GM23338 (cell line): ENCODE data around the gene MSH3. TPM values are rescaled to one million over a fixed set of nuclear protein-coding genes. Genes with fewer than 3 reads are reported as not detected.

Experiments
- ATAC-seq: fragments of 200-7000 bp; cut with Tn5 transposase; 3 replicates; pipeline ENCODE4 v1.9.1; 2020
- DNase-seq: peaks from one replicate; pipeline ENCODE4 v3.0.0-alpha.2; 2015; ENCODE audit warnings: low spot score
- H2AFZ ChIP-seq: fragments of 200-600 bp; sonication (generic); 2 replicates; pipeline ENCODE4 v1.8.0; 2016; ENCODE audit warnings: antibody characterized with exemption, mild to moderate bottlenecking, moderate library complexity
- H3F3A ChIP-seq: fragments of 200-600 bp; sonication (generic); replicated peaks from 2 replicates; pipeline ENCODE4 v1.8.0; 2017; ENCODE audit warnings: antibody characterized with exemption, mixed run types, low read depth
- H3K27ac ChIP-seq: fragments of 200-600 bp; sonication (generic); 2 replicates; pipeline ENCODE4 v1.6.1; 2016; ENCODE audit warnings: low read depth
- H3K27me3 ChIP-seq: fragments of 200-600 bp; sonication (generic); 2 replicates; pipeline ENCODE4 v1.8.0; 2016; ENCODE audit warnings: mild to moderate bottlenecking, mixed run types, moderate library complexity; ENCODE audit not compliant: insufficient read depth
- H3K36me3 ChIP-seq: fragments of 200-600 bp; sonication (generic); 2 replicates; pipeline ENCODE4 v1.8.0; 2016; ENCODE audit warnings: mild to moderate bottlenecking; ENCODE audit not compliant: insufficient read depth
- H3K4me1 ChIP-seq: fragments of 200-600 bp; sonication (generic); 2 replicates; pipeline ENCODE4 v1.8.0; 2016; ENCODE audit warnings: mild to moderate bottlenecking, moderate library complexity; ENCODE audit not compliant: insufficient read depth
- H3K4me2 ChIP-seq: fragments of 200-600 bp; sonication (generic); 2 replicates; pipeline ENCODE4 v1.7.1; 2017; ENCODE audit warnings: mixed run types
- H3K4me3 ChIP-seq: fragments of 200-600 bp; sonication (generic); 2 replicates; pipeline ENCODE4 v1.6.1; 2016; ENCODE audit warnings: mixed run types
- H3K79me2 ChIP-seq: fragments of 200-600 bp; sonication (generic); replicated peaks from 2 replicates; pipeline ENCODE4 v1.8.0; 2017; ENCODE audit warnings: mild to moderate bottlenecking; ENCODE audit not compliant: insufficient read depth
- H3K9me2 ChIP-seq: fragments of 200-600 bp; sonication (generic); 2 replicates; pipeline ENCODE4 v1.8.0; 2017; ENCODE audit not compliant: insufficient read depth
- H4K20me1 ChIP-seq: fragments of 200-600 bp; sonication (generic); replicated peaks from 2 replicates; pipeline ENCODE4 v1.8.0; 2017; ENCODE audit warnings: mild to moderate bottlenecking; ENCODE audit not compliant: insufficient read depth
- H3K27ac Mint-ChIP-seq: 2 replicates; pipeline ENCODE4 v1.8.0; 2020; ENCODE audit warnings: inconsistent platforms, mild to moderate bottlenecking, moderate library complexity, mixed read lengths
- H3K27me3 Mint-ChIP-seq: 3 replicates; pipeline ENCODE4 v1.8.0; 2022; ENCODE audit warnings: low read depth, mild to moderate bottlenecking, moderate library complexity, mixed read lengths, inconsistent platforms; ENCODE audit not compliant: insufficient read depth, poor library complexity
- H3K36me3 Mint-ChIP-seq: 3 replicates; pipeline ENCODE4 v1.8.0; 2021; ENCODE audit warnings: low read depth, mild to moderate bottlenecking, inconsistent platforms, moderate library complexity, mixed read lengths
- H3K4me1 Mint-ChIP-seq: 3 replicates; pipeline ENCODE4 v1.8.0; 2020; ENCODE audit warnings: mild to moderate bottlenecking, inconsistent platforms, mixed read lengths
- H3K4me3 Mint-ChIP-seq: 3 replicates; pipeline ENCODE4 v1.8.0; 2021; ENCODE audit warnings: moderate library complexity, mild to moderate bottlenecking, inconsistent platforms, mixed read lengths
- H3K9me3 Mint-ChIP-seq: 3 replicates; pipeline ENCODE4 v1.8.0; 2020; ENCODE audit warnings: moderate library complexity, mild to moderate bottlenecking, inconsistent platforms, mixed read lengths
- CREB1 ChIP-seq: fragments of 250-450 bp; sonication (Bioruptor Pico); IDR thresholded peaks from 2 replicates; pipeline ENCODE4 v1.5.0; 2020; ENCODE audit warnings: low read depth, mild to moderate bottlenecking, moderate library complexity
- CTCF ChIP-seq, 2 experiments: fragments of 200-600 bp in 1 of 2; sonication (generic) in 1 of 2; conservative IDR thresholded peaks; 2 replicates each; pipeline versions ENCODE4 v1.5.1 to v1.6.1; 2016 to 2017; ENCODE audit warnings: antibody characterized with exemption in 2 of 2, low read depth in 2 of 2, mild to moderate bottlenecking in 2 of 2, moderate library complexity in 1 of 2
- ETS1 ChIP-seq: IDR thresholded peaks from 2 replicates; pipeline ENCODE4 v1.6.1; 2016; ENCODE audit warnings: antibody characterized with exemption
- JUNB ChIP-seq: IDR thresholded peaks from one replicate; pipeline ENCODE4 v1.6.1; 2016; ENCODE audit warnings: antibody characterized with exemption; ENCODE audit not compliant: unreplicated experiment
- STAT1 ChIP-seq: IDR thresholded peaks from one replicate; pipeline ENCODE4 v1.6.1; 2016; ENCODE audit warnings: antibody characterized with exemption; ENCODE audit not compliant: unreplicated experiment
- ZNF114 ChIP-seq: fragments of 250-450 bp; sonication (Bioruptor Pico); IDR thresholded peaks from 2 replicates; pipeline ENCODE4 v1.5.0; 2020; ENCODE audit warnings: mild to moderate bottlenecking, moderate library complexity
- ZNF331 ChIP-seq: fragments of 250-450 bp; sonication (Bioruptor Pico); IDR thresholded peaks from 2 replicates; pipeline ENCODE4 v1.5.0; 2020; ENCODE audit warnings: low read depth, mild to moderate bottlenecking, moderate library complexity
- polyA plus RNA-seq: library from polyadenylated mRNA; unstranded; fragments of >200 nt; fragmentation: Nextera tagmentation; extraction: Ambion mirVana; gene quantifications from 2 replicates; pipeline ENCODE4 v1.2.1, GENCODE V29; 2016
- total RNA-seq: library from RNA; depleted of rRNA; stranded (reverse); fragments of >200 nt; shearing (Covaris generic); gene quantifications from 2 replicates; pipeline ENCODE4 v1.2.3, GENCODE V29; 2014
- TF ChIP-seq, protein P1 (sequence below): fragments of 250-450 bp; sonication (Bioruptor Pico); IDR thresholded peaks from 2 replicates; pipeline ENCODE4 v1.5.0; 2020; ENCODE audit warnings: mild to moderate bottlenecking, moderate library complexity

Gene MSH3
- total and polyA plus RNA-seq, 2 experiments from 2014 or later, result 13.3 to 16.6 TPM

DNA sequence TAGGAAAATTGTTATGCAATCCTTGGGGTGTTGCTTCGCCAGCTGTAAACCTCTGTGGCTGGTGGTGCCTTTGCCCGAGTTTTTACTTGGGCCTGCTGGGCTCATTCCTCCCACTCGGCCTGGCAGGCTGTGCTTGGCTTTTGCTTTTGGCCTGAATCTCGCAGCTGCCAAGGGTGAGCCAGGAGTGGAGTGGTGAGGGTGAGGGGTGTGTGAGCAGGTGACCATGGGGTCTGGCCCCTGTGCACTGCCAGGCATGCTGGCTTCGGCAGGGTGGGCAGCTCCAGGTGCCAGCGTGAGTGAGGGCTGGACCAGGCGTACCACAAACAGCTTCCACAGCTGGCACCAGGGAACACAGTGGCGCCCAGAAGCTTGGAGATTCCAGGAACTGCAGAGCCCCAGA is 12.9 kb downstream of the MSH3 start (continued):
- TF ChIP-seq, protein P1, sequence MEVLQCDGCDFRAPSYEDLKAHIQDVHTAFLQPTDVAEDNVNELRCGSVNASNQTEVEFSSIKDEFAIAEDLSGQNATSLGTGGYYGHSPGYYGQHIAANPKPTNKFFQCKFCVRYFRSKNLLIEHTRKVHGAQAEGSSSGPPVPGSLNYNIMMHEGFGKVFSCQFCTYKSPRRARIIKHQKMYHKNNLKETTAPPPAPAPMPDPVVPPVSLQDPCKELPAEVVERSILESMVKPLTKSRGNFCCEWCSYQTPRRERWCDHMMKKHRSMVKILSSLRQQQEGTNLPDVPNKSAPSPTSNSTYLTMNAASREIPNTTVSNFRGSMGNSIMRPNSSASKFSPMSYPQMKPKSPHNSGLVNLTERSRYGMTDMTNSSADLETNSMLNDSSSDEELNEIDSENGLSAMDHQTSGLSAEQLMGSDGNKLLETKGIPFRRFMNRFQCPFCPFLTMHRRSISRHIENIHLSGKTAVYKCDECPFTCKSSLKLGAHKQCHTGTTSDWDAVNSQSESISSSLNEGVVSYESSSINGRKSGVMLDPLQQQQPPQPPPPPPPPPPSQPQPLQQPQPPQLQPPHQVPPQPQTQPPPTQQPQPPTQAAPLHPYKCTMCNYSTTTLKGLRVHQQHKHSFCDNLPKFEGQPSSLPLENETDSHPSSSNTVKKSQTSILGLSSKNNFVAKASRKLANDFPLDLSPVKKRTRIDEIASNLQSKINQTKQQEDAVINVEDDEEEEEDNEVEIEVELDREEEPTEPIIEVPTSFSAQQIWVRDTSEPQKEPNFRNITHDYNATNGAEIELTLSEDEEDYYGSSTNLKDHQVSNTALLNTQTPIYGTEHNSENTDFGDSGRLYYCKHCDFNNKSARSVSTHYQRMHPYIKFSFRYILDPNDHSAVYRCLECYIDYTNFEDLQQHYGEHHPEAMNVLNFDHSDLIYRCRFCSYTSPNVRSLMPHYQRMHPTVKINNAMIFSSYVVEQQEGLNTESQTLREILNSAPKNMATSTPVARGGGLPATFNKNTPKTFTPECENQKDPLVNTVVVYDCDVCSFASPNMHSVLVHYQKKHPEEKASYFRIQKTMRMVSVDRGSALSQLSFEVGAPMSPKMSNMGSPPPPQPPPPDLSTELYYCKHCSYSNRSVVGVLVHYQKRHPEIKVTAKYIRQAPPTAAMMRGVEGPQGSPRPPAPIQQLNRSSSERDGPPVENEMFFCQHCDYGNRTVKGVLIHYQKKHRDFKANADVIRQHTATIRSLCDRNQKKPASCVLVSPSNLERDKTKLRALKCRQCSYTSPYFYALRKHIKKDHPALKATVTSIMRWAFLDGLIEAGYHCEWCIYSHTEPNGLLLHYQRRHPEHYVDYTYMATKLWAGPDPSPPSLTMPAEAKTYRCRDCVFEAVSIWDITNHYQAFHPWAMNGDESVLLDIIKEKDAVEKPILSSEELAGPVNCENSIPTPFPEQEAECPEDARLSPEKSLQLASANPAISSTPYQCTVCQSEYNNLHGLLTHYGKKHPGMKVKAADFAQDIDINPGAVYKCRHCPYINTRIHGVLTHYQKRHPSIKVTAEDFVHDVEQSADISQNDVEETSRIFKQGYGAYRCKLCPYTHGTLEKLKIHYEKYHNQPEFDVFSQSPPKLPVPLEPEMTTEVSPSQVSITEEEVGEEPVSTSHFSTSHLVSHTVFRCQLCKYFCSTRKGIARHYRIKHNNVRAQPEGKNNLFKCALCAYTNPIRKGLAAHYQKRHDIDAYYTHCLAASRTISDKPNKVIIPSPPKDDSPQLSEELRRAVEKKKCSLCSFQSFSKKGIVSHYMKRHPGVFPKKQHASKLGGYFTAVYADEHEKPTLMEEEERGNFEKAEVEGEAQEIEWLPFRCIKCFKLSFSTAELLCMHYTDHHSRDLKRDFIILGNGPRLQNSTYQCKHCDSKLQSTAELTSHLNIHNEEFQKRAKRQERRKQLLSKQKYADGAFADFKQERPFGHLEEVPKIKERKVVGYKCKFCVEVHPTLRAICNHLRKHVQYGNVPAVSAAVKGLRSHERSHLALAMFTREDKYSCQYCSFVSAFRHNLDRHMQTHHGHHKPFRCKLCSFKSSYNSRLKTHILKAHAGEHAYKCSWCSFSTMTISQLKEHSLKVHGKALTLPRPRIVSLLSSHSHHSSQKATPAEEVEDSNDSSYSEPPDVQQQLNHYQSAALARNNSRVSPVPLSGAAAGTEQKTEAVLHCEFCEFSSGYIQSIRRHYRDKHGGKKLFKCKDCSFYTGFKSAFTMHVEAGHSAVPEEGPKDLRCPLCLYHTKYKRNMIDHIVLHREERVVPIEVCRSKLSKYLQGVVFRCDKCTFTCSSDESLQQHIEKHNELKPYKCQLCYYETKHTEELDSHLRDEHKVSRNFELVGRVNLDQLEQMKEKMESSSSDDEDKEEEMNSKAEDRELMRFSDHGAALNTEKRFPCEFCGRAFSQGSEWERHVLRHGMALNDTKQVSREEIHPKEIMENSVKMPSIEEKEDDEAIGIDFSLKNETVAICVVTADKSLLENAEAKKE (CRISPR knock-in tag), result no peak
- TF ChIP-seq JUNB, result no peak
- TF ChIP-seq CTCF (conservative IDR thresholded peaks at IDR 0.05; ENCODE audit: low read depth in 2 of 2), result no peak
- TF ChIP-seq ZNF114 (CRISPR knock-in tag), result no peak

DNA sequence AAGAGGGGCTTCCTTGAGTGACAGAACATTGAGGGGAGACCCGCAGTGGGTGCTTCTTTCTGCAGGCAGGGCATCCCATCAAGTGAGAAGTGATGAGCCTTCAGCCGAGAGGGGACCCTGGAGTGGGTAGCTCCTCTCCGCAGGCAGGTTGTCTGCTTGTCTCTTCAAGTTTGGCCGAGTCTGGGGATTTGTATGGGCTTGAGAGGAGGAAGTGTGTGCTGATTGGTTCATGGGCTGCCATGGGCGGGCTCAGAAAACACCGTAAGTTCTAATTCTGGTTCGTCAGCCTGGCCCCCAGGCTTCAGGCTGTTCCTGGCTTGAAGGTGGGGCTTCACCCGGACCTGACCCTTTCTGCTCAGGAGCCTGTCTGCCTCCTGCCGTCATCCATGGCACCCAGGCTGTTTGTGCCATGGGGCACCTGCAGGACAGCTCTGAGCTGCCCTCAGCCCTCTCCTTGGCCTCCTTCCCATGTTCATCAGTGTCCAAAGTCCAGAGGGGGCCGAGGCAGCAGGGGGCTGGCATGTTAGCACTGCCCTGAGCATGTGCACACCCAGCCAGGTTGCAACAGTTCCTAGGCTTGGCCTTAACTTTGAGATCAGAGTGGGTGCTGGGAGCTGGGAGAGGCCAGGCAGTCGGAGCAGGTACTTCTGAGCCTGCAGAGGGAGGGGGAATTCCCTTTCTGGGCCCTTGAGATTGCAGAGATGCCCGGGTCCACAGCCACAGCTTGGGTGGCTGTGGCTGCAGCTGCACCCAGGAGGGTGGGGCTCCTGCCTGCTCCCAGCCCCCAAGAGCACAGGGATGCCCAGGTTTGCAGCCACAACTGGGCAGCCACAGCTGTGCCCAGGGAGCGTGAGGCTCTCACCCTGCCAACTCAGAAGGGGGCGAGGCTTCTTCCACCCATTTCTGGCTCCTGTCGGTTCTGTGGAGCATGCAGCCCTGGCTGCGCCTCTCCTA is 13.8 kb downstream of the MSH3 start:
- Histone ChIP-seq H3K4me2 (no peak overlapping the region), H3K36me3 (peaks cover 19% of the 10 kb centered on the region; the same call in 1 of the 2 replicates), H2AFZ (no peak overlapping the region), H4K20me1 (0 out of 2 replicates have a peak, but pooled peaks cover 2% of the 10 kb centered on the region), H3K9me2 (no peaks in the 10 kb centered on the region), H3K4me3 (no peak overlapping the region), H3K4me1 (no peaks in the 10 kb centered on the region), H3K79me2 (peaks cover 9% of the 10 kb centered on the region; the same call in 1 of the 2 replicates), H3K27me3 (no peaks in the 10 kb centered on the region), H3K27ac (no peak overlapping the region), H3F3A (no peaks in the 10 kb centered on the region)
- no peak overlapping the region for H3K27ac Mint-ChIP-seq
- no peaks in the 10 kb centered on the region for H3K9me3 Mint-ChIP-seq
- ATAC-seq (peak; percentile 79), DNase-seq (peak; percentile 43)
- no peaks in the 10 kb centered on the region for H3K4me1 Mint-ChIP-seq
- H3K4me3 Mint-ChIP-seq, result no peak overlapping the region
- H3K27me3 Mint-ChIP-seq, result no peaks in the 10 kb centered on the region
- H3K36me3 Mint-ChIP-seq, result peaks cover 60% of the 10 kb centered on the region
- no peak for TF ChIP-seq CREB1 (CRISPR knock-in tag)
- TF ChIP-seq JUNB, result no peak
- no peak for TF ChIP-seq CTCF (conservative IDR thresholded peaks at IDR 0.05; ENCODE audit: low read depth in 2 of 2)
- no peak for TF ChIP-seq ZNF331 (CRISPR knock-in tag)
- TF ChIP-seq ETS1, result no peak
- TF ChIP-seq STAT1, result no peak
